CD4-positive, alpha-beta T cell treated with Interleukin-17A for 1 hour (primary cell): ENCODE measurements around the gene HELB.

Experiments used
- DNase-seq: peaks from one replicate; pipeline ENCODE4 v3.0.0-alpha.2; 2020

Gene HELB

DNA sequence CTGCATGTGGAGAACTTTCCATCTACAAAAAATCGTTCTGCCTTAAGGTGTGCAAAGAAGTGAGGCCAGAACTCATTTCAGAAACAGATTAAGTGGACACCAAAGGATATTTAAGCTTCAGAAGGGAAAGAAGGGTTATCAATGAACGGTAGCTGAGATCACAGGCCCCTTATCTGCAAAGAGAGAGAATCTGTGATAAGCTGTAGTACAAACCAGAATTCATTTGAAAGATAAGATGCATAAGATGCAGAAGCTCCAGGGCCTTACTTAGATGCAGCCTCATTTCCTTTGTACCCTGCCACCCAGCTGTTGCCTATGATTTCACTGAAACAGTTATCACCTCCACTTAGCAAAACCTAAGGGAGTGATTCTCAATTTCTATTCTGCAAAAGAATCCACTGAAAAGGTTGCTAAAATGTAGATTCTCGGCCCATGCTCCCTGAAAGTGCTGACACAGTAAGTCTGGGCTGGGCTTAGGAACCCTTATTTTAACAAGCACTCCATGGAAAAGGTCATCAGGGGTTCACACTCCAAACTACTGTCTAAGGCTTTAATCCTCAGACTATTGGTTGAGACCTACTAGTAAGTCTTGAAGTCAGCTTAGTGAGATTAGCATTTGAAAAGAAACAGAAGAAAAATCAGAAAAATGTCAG is 64.8 kb downstream of the HELB start:
- no peak for DNase-seq

DNA sequence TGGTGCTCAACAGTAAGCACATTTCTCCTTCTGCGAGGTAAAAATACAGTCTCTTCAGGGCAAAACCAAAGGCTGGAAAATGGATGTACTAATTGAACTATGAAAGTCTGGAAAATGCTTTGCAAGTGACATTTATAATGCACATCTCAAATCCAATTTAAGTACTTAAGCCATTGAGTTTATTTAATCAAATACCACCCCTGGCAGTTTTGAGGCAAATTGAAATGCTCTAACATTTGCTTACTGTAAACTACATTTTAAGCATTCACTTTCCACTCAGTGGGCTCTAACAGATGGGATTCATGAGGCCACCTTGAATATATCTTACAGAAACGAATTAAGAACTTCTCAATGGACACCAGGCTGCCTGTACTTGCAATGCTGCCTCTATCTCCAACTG is 69.7 kb downstream of the HELB start:
- DNase-seq, result no peak

GRCh38 chr12:66375560-66375959 is 73.3 kb downstream of the HELB start:
- DNase-seq, result no peak

DNA sequence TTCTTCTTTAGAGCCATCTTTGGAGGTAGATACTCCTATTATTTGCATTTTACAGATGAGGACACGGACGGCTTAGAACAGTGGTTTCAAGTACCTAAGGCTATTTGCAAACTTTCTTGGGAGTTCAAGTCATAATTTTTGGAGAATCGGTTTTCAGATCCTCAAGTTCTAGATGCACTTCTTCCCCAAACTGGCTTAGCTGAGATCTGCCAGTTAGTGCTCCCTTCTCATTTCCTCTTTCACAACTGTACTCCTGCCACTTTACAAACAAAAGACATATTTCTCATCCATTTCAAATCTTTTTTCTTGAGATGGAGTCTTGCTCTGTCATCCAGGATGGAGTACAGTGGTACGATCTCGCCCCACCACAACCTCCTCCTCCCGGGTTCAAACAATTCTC is 77.3 kb downstream of the HELB start:
- DNase-seq, result no peak

DNA sequence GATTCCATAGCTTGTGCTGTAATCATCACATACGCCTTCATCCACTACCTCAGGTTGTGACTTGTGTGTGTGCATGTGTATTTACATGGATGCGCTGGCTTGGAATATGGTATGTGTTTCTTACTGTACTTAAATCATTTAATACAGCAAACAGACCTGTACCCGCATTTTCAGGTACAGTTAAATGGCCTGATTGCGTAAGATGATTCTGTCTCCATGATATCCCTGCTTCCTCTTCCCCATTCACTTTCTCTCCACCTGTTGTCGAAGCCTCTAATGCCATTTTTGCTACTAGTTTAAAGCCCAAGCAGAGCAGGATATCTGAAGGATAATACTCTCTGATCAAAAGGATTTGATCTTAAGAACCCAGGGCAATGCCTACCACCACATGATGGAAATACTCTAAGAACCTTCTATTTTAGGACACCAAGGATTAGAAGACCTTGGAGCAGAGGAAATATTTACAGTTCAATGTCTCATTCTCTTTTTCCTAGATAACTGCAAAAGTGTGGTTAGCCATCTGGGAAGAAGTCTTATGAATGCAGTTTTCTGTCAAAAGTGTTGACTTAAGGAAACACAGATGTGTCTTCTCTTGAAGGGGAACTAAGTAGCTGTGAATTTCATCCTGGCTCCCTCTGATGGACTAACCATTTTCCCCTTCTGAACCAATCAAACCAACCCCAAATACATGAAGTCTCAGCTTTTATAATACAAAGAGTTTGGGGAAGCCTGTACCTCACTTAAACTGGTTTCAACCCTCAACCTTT is 78.7 kb downstream of the HELB start:
- no peak for DNase-seq

GRCh38 chr12:66387117-66387516 is 84.8 kb downstream of the HELB start:
- no peak for DNase-seq
